ENCODE results near the gene HACD3.
"Not testable (repeated sequence)": the region's sequence is repeated elsewhere in the genome, so short reads cannot be mapped to it uniquely, and the experiment has no call there.

The HACD3 gene, protein sequence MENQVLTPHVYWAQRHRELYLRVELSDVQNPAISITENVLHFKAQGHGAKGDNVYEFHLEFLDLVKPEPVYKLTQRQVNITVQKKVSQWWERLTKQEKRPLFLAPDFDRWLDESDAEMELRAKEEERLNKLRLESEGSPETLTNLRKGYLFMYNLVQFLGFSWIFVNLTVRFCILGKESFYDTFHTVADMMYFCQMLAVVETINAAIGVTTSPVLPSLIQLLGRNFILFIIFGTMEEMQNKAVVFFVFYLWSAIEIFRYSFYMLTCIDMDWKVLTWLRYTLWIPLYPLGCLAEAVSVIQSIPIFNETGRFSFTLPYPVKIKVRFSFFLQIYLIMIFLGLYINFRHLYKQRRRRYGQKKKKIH

DNA sequence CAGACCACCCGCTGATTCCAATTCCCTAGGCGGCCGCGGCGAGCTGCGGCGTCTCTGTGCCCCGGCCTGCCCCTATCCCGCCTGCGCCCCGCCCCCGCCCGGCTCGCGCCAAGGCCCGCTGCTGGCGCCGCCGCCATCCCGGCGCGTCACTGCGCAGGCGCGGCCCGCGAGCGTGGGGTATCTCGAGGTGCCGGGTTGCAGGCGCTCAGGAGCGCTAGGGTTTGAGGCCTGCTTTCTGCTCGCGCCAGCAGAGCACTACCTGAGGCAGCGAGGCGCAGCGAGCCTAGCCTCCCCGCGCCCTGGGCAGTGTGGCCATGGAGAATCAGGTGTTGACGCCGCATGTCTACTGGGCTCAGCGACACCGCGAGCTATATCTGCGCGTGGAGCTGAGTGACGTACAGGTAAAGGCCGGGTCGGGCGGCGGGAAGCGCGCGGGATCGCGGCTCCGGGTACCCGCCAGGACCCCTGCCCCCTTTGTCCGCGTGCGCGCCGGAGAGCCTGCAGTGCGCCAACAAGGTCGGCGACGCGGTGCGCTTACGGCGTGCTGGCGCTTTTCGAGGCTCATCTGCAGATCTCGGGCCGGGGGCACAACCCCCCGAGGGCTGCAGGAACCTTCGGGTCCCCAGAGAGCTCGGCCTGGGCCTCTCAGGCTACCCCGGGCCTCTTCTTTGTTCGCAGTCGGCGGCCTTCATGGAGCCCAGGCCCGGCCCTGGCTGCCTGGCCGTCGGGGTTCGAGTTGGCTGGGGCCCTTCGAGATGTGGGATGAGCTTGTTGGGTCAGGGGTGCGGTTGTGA, at the start of gene HACD3:
Gene HACD3, plus strand, starts transcription at position 146 of the 794 bp plus-strand sequence. Its CDS starts 169 bp downstream, at position 315.
- peak; percentile 94 to 95 for DNase-seq

DNA sequence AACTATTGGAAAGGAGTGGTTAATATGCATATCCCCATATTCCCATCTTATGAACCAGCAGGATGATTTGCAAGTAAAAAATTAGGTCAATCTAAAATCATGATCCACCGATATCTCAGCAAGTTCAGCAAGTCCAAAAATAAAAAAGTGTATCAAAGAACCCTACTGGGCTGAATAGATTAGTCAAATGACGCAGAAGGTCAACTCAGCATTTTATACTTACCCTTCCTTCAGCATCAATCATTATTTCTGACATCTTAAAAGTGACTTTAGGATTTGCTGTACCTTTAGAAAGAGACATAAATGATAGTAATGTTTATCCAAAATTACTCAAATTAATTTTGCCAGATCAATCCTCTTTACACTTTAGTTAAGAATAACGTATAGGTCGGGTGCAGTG, 45.4 kb upstream of the HACD3 start:
- no peak for DNase-seq

DNA sequence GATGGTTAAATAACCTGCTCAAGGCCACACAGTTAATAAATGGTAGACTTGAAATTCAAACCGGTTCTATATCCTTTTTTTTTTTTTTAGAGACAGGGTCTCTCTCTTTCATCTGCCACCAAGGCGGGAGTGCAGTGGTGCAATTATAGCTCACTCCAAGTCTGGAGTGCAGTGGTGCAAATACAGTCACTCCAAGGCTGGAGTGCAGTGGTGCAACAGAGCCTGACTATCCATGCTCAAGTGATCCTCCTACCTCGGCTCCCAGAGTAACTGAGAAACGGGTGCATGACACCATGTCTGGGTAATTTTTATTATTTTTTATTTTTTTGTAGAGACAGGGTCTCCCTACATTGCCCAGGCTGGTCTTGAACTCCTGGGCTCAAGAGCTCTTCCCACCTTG, 36.2 kb upstream of the HACD3 start:
- DNase-seq = no peak

DNA sequence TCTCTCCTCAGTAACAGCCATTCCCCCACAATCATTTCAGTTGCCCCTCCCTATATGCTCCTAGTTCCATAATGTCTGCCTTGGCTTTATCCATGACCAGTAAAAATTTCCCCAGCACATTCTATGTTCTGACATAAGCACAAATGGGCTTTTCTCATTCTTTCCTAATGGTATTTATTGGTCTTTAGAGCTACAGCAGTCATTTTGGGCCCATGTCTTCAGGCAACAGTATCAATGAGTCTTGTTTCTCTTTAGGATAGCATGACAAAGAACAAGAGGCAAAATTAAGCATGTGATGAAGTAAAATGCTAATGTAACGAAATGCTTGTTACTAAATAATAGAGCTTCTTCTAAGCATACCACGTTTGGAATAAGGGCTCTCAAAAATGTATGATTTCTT, 20.9 kb upstream of the HACD3 start:
- no peak for DNase-seq

DNA sequence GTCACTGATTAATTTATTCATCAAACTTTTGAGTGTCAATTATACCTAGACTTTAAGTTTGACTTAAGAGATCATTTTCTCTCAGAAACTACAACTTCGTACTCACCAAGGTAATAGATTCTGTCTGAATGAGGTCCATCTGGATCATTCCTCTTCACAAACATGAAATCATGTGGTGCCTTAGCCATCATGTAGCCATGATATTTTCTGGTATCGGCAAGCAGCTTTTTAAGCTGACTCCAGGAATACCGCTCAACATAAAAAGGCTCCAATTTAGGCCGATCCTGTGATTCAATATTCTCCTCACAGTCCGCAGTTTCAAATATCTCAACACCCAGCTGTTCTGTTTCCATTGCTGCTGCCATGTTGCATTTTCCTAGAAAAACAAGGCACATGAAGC, 18.1 kb upstream of the HACD3 start:
- no peak for DNase-seq

DNA sequence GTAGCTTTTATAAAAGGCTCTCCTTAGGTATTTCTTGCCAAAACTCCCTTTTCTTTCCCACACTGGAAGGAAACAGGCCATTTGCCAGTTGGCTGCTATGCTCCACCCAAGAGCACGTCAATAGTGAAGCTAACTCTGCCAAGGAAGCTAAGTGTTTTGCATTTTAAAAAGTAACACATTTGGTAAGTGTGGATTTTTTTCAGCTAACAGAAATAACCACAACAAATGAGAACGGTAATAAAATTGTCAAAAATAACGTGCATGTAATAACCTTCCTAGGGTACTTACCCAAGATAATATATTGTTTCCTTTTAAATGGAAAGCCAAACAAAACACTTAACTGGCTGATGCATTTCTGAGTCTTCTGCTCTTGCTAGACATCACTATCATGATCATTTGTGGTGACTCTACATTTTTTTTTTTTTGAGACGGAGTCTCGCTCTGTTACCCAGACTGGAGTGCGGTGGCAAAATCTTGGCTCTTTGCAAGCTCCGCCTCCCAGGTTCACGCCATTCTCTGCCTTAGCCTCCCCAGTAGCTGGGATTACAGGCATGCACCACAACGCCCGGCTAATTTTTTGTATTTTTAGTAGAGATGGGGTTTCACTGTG, 17.4 kb upstream of the HACD3 start:
- no peak for DNase-seq

DNA sequence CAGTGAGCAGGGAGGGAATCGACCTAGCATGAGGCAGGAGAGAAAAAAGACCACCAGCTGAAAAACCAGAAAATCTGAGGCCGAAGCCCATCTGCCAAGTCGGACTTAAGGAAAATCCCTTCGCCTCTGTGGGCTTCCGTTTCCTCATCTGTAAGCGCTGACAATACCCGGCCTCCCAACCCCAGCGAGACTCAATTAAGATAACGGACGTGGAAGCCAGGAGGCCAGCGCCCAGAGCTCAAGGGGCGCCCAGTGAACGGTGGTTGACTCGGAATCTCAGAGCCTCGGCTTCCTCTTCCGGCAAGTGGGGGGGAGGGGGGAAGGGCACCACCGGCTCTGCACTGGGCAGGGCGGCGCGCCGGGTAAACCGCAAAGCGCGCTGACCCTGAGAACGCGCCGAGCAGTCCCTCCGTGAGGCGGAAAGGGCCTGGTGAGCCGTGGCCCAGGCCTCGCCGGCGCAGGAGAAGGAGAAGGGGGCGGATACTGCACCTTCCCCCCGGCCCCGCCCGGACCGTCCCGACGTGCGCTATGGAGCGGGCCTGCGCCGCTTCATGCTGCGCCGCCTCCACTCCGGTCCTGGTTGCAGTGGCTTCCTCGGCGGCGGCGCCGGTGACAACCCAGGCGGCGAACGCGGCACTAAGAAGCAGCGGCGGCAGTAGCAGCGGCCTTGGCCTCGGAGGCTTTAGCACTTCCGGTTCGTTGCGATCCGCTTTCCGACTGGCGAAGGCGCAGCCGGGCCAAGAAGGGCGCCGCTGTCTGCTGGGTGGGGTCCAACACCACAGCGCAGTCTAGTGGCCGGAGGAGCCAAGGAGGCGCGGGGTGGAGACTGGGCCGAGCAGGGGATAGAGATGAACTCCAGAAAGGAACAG, 13.0 kb upstream of the HACD3 start, which contains the start of gene DPP8:
Gene DPP8, minus strand, starts transcription at position 693 of the 869 bp plus-strand sequence. CDS start 5,136 bp downstream, outside the sequence.
- DNase-seq = peak; percentile 97 to 98

DNA sequence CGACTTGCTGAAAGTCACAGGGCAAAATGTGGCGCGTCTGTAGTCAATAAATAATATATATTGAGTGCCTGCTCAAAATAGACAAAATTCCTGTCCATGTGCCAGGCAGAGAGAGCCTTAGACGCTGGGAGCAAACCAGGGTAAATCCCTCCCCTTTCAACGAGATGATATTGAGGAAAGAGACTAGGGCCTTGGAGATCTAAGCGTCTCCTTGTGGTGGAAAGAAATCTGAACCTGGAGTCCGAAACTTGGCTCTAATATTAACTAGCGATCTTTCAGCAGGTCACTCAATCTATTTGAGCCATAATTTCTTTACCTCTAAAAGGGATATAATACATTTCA, 12.4 kb upstream of the HACD3 start:
- DNase-seq = no peak

DNA sequence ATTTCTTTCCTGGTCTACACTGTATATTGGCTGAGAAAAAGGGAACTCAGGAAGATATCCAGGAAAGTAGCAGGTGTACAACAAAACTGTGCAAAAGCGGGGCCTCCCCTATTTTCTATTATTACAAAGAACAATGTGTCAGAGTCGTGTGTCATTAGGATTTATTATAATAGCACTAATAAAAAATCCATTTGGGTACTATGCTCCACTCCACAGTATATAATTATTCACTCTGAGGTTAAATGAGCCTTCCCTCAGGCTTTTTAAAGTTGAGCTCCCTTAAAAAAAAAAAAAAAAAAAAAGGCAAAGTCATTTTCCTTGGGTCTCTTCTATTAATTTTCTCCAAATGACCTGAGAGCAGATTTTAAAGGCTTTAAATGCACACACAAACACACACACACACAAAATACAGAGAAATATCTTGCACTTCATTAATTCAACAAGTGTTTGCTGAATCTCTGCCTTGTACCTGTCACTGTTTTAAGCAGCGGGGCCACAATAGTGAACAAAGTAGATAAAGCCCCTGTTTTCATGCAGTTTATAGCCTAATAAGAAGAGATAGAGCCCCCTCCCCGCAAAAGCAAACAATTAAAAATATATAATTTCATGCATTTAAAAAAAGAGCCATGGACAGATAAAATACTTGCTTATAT, 11.5 kb upstream of the HACD3 start:
- DNase-seq = no peak

DNA sequence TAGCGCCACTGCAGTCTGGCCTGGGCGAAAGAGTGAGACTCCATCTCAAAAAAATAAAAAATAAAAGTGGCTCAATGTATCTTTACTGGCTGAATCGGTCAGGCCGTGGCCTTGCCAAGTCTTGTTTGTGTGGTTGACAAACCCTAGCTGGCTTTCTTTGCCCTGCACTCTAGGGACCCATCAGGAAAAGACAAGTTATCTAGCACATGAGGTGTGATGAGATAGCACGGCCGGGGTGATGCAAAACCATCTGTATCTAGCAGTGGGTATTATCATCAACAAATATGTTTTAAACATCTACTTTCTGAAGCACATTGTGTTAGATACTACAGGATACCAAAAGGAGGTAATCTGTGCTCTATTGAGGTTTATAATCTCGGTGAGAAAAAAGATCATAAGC, 8.9 kb upstream of the HACD3 start:
- DNase-seq = no peak

DNA sequence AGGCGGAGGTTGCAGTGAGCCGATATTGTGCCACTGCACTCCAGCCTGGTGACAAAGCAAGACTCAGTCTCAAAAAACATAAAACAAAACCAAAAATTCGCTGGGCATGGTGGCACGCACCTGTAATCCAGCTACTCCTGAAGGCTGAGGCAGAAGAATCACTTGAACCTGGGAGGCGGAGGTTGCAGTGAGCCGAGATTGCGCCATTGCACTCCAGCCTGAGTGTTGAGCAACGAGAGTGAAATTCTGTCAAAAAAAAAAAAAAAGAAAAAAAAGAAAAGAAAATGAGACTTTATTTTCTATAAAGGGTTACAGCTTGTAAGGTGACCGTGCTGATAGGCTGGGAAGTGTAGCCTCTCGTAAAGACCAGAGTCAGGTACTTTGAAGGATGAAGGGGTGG, 6.0 kb upstream of the HACD3 start:
- DNase-seq = no peak

DNA sequence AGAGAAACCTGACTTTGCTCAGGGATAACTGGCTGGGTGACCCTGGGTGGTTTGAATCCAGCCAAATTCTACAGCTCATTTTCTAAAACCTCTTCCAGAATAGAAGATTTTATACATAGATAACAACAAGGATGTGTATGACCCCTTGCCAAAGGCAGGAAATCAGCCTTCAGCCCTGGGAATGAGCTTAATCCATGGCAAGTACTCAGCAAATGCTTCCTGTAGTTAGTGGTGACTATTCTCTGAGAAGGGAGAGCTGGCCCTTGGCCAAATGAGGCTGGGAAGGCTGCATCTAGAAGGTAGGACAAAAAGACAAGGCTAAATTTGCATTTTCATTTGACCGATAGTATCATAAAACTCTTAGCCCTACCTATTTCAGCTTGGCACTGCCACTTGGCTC, 4.6 kb upstream of the HACD3 start:
- no peak for DNase-seq

DNA sequence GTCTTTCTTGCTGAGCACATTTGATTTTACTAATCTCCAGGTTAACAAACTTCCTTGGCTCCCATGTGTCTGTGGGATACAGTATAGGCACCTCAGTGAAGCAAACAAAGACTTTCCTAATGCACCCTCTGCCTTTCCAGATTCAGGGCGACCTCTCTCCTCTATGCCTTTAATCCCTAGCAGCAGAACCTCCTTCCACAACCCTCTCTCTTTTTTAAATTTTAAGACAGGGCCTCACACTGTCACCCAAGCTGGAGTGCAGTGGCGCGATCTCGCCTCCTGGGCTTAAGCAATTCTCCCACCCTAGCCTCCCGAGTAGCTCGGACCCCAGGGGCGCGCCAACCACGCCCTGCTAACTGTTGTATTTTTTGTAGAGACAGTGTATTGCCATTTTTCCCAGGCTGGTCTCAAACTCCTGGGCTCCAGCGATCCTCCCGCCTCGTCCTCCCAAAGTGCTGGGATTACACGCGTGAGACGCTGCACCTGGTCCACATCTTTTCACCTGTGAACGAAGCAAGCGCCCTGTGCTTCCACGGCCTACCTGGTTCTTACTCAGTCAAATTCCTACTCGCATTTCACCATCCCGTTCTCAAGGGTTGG, 1.7 kb upstream of the HACD3 start:
- DNase-seq = no peak

DNA sequence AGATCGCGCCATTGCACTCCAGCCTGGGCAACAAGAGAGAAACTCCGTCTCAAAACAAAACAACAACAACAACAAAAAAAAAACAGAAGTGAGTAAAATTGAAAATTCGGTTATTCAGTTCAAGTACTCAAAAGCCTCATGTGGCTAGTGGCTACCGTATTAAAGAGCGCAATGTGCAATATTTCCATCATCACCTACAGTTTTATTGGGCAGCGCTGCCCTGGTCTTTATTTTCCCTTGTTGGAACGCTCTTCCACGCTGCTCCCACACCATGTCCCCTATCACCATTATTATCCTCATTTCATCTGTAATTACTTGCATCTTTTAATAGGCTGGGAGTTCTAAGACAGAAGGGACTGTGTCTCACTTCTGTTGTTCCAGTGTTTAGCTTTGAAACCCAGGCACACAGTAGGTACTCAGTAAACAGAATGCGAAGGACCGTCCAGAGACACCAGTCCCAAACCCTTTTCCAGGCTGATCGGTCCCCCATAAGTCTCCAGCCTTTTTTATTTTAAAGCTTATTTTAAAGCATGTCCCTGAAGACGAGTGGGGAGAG, 423 bp upstream of the HACD3 start:
- no peak for DNase-seq

DNA sequence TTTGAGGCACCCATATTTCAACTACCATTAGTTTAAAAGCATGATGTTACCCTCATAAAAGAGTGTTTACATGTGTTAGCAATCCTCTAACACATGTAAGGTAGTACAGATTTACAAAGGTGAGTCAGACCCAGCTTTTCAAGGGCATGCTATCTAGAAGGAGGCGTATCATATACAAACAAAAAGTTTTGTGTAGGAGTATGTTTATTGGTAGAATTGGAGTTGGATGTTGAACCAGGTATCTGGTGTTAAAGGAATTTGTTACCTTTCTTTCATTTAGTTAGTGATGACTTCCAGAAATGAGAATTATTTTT, 2.4 kb downstream of the HACD3 start:
- no peak for DNase-seq

DNA sequence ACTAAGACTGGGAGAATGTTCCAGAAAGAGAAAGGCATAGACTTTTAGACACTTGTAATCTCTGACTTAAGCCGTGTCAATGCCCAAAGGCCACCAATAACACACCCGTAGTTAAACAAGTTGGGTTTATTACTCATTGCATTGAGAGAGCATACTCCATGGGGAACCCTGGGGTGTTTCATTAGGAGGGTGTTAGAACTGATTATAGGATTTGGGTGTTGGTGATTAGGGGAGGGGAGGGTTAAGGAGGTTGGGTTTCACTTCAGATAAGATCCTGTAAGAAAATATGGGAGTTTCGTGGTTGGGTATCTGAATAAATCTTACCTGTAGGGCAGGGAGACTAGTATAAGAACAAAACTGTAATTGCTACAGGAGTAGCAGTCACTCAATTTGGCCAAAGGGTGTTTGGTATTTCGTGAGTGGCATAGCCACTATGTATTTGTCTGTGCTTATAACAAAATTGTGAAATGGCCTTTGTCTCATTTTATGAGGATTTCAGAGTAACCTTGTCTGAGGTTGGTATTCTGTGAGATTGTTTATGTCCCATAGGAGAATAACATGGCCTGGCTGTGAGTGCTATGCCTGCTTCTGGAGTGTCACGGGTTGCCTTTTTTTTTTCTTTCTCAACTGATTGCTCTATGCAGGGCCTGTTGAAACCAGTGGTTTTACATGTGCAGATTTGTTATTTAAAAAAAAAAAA, 2.9 kb downstream of the HACD3 start:
- no peak for DNase-seq

DNA sequence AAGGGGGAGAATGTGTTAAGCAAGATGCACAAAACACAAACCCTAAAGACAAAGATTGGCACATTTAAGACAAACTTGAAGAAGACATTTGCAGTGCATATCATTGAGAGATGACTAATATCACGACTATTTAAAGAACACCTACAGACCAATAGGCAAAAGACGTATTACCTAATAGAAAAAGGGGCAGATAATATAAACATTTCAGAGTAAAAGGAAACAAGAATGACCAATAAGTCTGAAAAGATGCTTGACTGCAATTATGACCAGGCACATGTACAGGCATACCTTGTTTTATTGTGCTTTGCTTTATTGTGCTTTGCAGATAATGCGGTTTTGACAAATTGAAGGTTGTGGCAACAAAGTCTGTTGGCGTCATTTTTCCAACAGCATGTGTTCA, 4.9 kb downstream of the HACD3 start:
- no peak for DNase-seq

DNA sequence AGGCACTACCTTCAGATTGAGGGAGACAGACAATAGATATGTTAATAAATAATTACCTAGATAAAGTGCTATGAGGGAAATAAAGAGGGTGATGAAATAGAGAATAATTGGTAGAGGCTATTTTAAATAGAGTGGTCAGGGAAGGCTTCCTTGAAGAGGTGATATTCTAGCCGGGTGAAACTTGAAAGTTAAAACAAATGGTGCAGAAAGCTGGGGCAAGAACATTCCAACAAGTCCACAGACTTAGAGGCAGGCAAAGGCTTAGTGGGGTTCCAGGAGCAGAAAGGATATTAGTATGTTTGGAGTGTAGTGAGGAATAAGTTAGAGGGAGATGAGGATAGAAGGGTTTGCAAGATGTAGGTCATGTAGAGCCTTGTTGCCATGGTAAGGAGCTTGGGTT, 10.1 kb downstream of the HACD3 start:
- no peak for DNase-seq

DNA sequence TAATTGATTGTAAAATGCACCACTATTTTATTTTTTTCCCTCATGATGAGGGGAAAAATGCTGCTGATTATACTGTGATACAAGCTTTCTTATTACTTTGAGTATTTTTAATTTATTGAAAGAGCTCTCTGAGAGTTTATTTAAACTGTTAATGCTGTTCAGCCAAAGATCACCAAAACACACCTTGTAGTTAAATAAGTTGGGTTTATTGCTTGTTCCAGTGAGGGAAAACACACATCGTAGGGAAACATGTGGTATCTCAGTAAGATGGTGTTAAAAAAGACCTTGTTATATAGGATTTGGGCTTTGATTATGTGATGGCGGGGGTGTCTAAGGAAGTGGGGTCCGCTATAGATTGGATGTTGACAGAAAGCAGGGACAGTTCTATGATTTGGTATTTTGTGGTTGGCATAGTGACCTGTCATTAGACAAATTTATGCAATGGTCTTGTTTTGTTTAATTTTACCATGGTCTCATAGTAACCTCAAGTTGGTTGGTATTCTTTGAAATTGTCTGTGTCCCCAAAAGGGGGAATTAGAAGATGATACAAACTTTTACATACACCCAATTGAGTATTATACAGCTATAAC, 11.1 kb downstream of the HACD3 start:
- DNase-seq = no peak

DNA sequence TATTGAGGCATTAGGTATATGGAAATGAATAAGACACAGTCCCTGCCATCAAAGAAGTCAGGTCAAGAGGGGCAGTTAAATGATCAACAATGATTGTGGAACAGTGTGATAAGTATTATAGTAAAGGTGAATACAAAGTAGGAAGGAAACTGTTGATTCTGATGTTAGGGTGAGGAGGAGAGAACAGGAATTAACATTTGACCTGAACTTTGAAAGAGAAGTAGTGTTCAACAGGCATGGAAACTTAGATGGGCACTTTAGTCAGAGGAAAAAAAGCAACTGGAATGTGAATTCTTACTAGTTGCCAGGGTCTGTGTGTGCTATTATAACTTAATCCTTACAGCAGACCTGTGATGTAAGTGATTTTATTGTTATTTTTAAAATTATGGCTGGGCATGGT, 17.6 kb downstream of the HACD3 start:
- DNase-seq = no peak

DNA sequence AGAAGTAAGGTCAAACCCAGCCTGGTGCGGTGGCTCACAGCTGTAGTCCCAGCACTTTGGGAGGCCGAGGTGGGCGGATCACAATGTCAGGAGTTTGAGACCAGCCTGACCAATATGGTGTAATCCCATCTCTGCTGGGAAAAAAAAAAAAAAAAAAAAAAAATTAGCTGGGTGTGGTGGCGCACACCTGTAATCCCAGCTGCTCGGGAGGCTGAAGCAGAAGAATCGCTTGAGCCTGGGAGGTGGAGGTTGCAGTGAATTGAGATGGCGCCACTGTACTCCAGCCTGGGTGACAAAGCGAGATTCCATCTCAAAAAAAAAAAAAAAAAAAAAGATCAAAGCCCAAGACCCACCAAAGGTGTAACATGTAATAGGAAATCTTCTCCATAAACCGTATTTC, 19.0 kb downstream of the HACD3 start:
- not testable (repeated sequence) for DNase-seq

Measured in activated T-cell treated with anti-CD3 and anti-CD28 coated beads, Interleukin-2, amount 50 U/mL, for 48 hours (primary cell).